ENCODE data around the gene GABBR2. TPM values are rescaled to one million over a fixed set of nuclear protein-coding genes. Genes with fewer than 3 reads are reported as not detected.

Gene GABBR2
- total RNA-seq, 1 experiment from 2014 or later, result not detected

GRCh38 chr9:98365227-98365669, 343.5 kb downstream of the GABBR2 start:
- no peaks in the 10 kb centered on the region for H3K36me3 Mint-ChIP-seq (ENCODE audit: insufficient read depth, unreplicated experiment)
- CTCF ChIA-PET, result interaction anchor here (0.6 to 1.2 kb wide), 3 partner anchors 9 to 497 kb away, joined by 3 read pairs; no protein-coding TSS in a partner anchor
- peak; percentile 51 for TF ChIP-seq CTCF (IDR thresholded peaks at IDR 0.05; ENCODE audit: unreplicated experiment)
- H3K27me3 Mint-ChIP-seq (ENCODE audit: insufficient read depth, unreplicated experiment), result no peaks in the 10 kb centered on the region
- H3K9me3 Mint-ChIP-seq (ENCODE audit: unreplicated experiment), result peaks cover 8% of the 10 kb centered on the region
- no TSS peak for BruUV-seq (replicated peaks)
- intact Hi-C loops (cut with micrococcal nuclease), result no loop called here
- peak; percentile 44 for DNase-seq (ENCODE audit: unreplicated experiment)
- H3K4me1 Mint-ChIP-seq (ENCODE audit: insufficient read depth, unreplicated experiment), result no peaks in the 10 kb centered on the region
- no peak overlapping the region for H3K4me3 Mint-ChIP-seq (ENCODE audit: unreplicated experiment)
- POLR2A ChIA-PET, result interaction anchor here (0.7 kb wide), 1 partner anchor 139 kb away, joined by 4 read pairs; no protein-coding TSS in a partner anchor
- H3K27ac Mint-ChIP-seq (ENCODE audit: low read depth, unreplicated experiment), result no peak overlapping the region

- no TSS peak for BruUV-seq (replicated peaks)
- peaks cover 8% of the 10 kb centered on the region for H3K9me3 Mint-ChIP-seq (ENCODE audit: unreplicated experiment)
- no peak for TF ChIP-seq CTCF (IDR thresholded peaks at IDR 0.05; ENCODE audit: unreplicated experiment)
- no peak for DNase-seq (ENCODE audit: unreplicated experiment)
- H3K27me3 Mint-ChIP-seq (ENCODE audit: insufficient read depth, unreplicated experiment), result no peaks in the 10 kb centered on the region
- CTCF ChIA-PET, result interaction anchor here (0.6 to 0.7 kb wide), 3 partner anchors 38 to 1614 kb away, joined by 3 to 4 read pairs (median 3); no protein-coding TSS in a partner anchor
- peaks cover 6% of the 10 kb centered on the region for H3K36me3 Mint-ChIP-seq (ENCODE audit: insufficient read depth, unreplicated experiment)
- intact Hi-C loops (cut with micrococcal nuclease), result no loop called here
- H3K4me3 Mint-ChIP-seq (ENCODE audit: unreplicated experiment), result no peak overlapping the region
- no peak overlapping the region for H3K27ac Mint-ChIP-seq (ENCODE audit: low read depth, unreplicated experiment)
- POLR2A ChIA-PET, result interaction anchor here (0.6 to 1.3 kb wide), 2 partner anchors 16 to 418 kb away, joined by 3 to 5 read pairs; no protein-coding TSS in a partner anchor
- no peaks in the 10 kb centered on the region for H3K4me1 Mint-ChIP-seq (ENCODE audit: insufficient read depth, unreplicated experiment)
These were observed 344.6 kb downstream of the GABBR2 start for GRCh38 chr9:98364086-98364485.

- POLR2A ChIA-PET, result interaction anchor here (0.6 to 1.3 kb wide), 3 partner anchors 11 to 124 kb away, joined by 3 read pairs; no protein-coding TSS in a partner anchor
- no peak overlapping the region for H3K4me3 Mint-ChIP-seq (ENCODE audit: unreplicated experiment)
- peaks cover 8% of the 10 kb centered on the region for H3K9me3 Mint-ChIP-seq (ENCODE audit: unreplicated experiment)
- intact Hi-C loops (cut with micrococcal nuclease), result no loop called here
- peaks cover 6% of the 10 kb centered on the region for H3K36me3 Mint-ChIP-seq (ENCODE audit: insufficient read depth, unreplicated experiment)
- TF ChIP-seq CTCF (IDR thresholded peaks at IDR 0.05; ENCODE audit: unreplicated experiment), result no peak
- H3K27ac Mint-ChIP-seq (ENCODE audit: low read depth, unreplicated experiment), result no peak overlapping the region
- CTCF ChIA-PET, result interaction anchor here (0.6 to 0.7 kb wide), 3 partner anchors 38 to 1614 kb away, joined by 3 to 4 read pairs (median 3); no protein-coding TSS in a partner anchor
- no TSS peak for BruUV-seq (replicated peaks)
- no peaks in the 10 kb centered on the region for H3K27me3 Mint-ChIP-seq (ENCODE audit: insufficient read depth, unreplicated experiment)
- H3K4me1 Mint-ChIP-seq (ENCODE audit: insufficient read depth, unreplicated experiment), result no peaks in the 10 kb centered on the region
- DNase-seq (ENCODE audit: unreplicated experiment), result no peak
These were observed 345.1 kb downstream of the GABBR2 start for GRCh38 chr9:98363644-98364043.

GRCh38 chr9:98362624-98363252, 346.0 kb downstream of the GABBR2 start:
- DNase-seq (ENCODE audit: unreplicated experiment), result no peak
- no peak for TF ChIP-seq CTCF (IDR thresholded peaks at IDR 0.05; ENCODE audit: unreplicated experiment)
- no peak overlapping the region for H3K4me3 Mint-ChIP-seq (ENCODE audit: unreplicated experiment)
- peaks cover 5% of the 10 kb centered on the region for H3K4me1 Mint-ChIP-seq (ENCODE audit: insufficient read depth, unreplicated experiment)
- H3K27ac Mint-ChIP-seq (ENCODE audit: low read depth, unreplicated experiment), result no peak overlapping the region
- intact Hi-C loops (cut with micrococcal nuclease), result no loop called here
- CTCF ChIA-PET, result no interaction called here
- H3K36me3 Mint-ChIP-seq (ENCODE audit: insufficient read depth, unreplicated experiment), result peaks cover 6% of the 10 kb centered on the region
- POLR2A ChIA-PET, result interaction anchor here (0.6 to 1.3 kb wide), 3 partner anchors 12 to 123 kb away, joined by 3 read pairs; no protein-coding TSS in a partner anchor
- no peaks in the 10 kb centered on the region for H3K27me3 Mint-ChIP-seq (ENCODE audit: insufficient read depth, unreplicated experiment)
- BruUV-seq (replicated peaks), result no TSS peak
- peaks cover 8% of the 10 kb centered on the region for H3K9me3 Mint-ChIP-seq (ENCODE audit: unreplicated experiment)

Data from MCF 10A (cell line).